GM21360 (cell line): ENCODE data around the gene TARBP2.
"Not testable (repeated sequence)": the region's sequence is repeated elsewhere in the genome, so short reads cannot be mapped to it uniquely, and the experiment has no call there.

Experiments
- ATAC-seq: cut with Tn5 transposase; IDR thresholded peaks from one replicate; pipeline ENCODE4 v1.9.1; 2021; ENCODE audit warnings: mild to moderate bottlenecking, moderate library complexity; ENCODE audit not compliant: unreplicated experiment

TARBP2 gene

GRCh38 chr12:53474077-53474476 lies 27.0 kb upstream of the TARBP2 start:
- no peak for ATAC-seq

GRCh38 chr12:53474819-53475218 lies 26.3 kb upstream of the TARBP2 start:
- ATAC-seq, result no peak

- no peak for ATAC-seq
Measured at GRCh38 chr12:53476769-53477209, 24.3 kb upstream of the TARBP2 start.

- no peak for ATAC-seq
Measured at GRCh38 chr12:53478865-53479264, 22.2 kb upstream of the TARBP2 start.

- ATAC-seq, result no peak
Measured at GRCh38 chr12:53479331-53479730, 21.8 kb upstream of the TARBP2 start.

GRCh38 chr12:53480491-53481442 lies 20.3 kb upstream of the TARBP2 start:
- ATAC-seq, result no peak

GRCh38 chr12:53481458-53481857 lies 19.6 kb upstream of the TARBP2 start:
- not testable (repeated sequence) for ATAC-seq

GRCh38 chr12:53481939-53482586 lies 19.0 kb upstream of the TARBP2 start:
- ATAC-seq, result no peak

- no peak for ATAC-seq
Measured at GRCh38 chr12:53482626-53483168, 18.4 kb upstream of the TARBP2 start.

GRCh38 chr12:53483225-53483978 lies 17.7 kb upstream of the TARBP2 start:
- ATAC-seq, result no peak

GRCh38 chr12:53483979-53484377 lies 17.1 kb upstream of the TARBP2 start:
- no peak for ATAC-seq

GRCh38 chr12:53484686-53485575 lies 16.2 kb upstream of the TARBP2 start:
- no peak for ATAC-seq

- ATAC-seq, result no peak
Measured at GRCh38 chr12:53485955-53486735, 14.9 kb upstream of the TARBP2 start.

GRCh38 chr12:53486736-53487487 lies 14.2 kb upstream of the TARBP2 start:
- no peak for ATAC-seq

- no peak for ATAC-seq
Measured at GRCh38 chr12:53489242-53489864, 11.7 kb upstream of the TARBP2 start.

GRCh38 chr12:53492188-53492587 lies 8.9 kb upstream of the TARBP2 start:
- ATAC-seq, result no peak

- ATAC-seq, result peak; percentile 88
Measured at GRCh38 chr12:53492830-53493609, 8.1 kb upstream of the TARBP2 start.
